ENCODE measurements around the gene KCNMA1. TPM values are rescaled to one million over a fixed set of nuclear protein-coding genes. Genes with fewer than 3 reads are reported as not detected.

KCNMA1 gene
- total and polyA plus RNA-seq, 10 of the 15 experiments (the other 5 are each of a cell fraction or from before 2014, with no cell fraction given) = 8.5 to 77.0 (median 21.3) TPM

GRCh38 chr10:77631241-77631640 lies 6.4 kb downstream of the KCNMA1 start (continued):
- TF ChIP-seq SRF (IDR thresholded peaks at IDR 0.05; ENCODE audit: low read depth in 2 of 2, low read length in 2 of 2) = no peak
- no peak for TF ChIP-seq BACH1 (IDR thresholded peaks at IDR 0.05; ENCODE audit: borderline replicate concordance)
- TF ChIP-seq MYB (IDR thresholded peaks at IDR 0.05; ENCODE audit: borderline replicate concordance, low read depth, low read length) = no peak
- no peak for TF ChIP-seq STAT1 (conservative IDR thresholded peaks at IDR 0.05)
- no peak for TF ChIP-seq PRDM15 (CRISPR knock-in tag; IDR thresholded peaks at IDR 0.05)

- RAD21 ChIA-PET (ENCODE audit: unreplicated experiment) = interaction anchor here (0.7 to 2.0 kb wide), 7 partner anchors 12 to 463 kb away, joined by 3 to 9 read pairs (median 5); no protein-coding TSS in a partner anchor
- TF ChIP-seq GATAD2B (conservative IDR thresholded peaks at IDR 0.05; ENCODE audit: low read depth) (no peak), ZBTB33 (IDR thresholded peaks at IDR 0.05) (no peak), KDM1A (IDR thresholded peaks at IDR 0.05; ENCODE audit: borderline replicate concordance) (no peak), CBX3 (IDR thresholded peaks at IDR 0.05; ENCODE audit: borderline replicate concordance, low read depth) (no peak), PAX5 (IDR thresholded peaks at IDR 0.05; ENCODE audit: borderline replicate concordance, low read depth, low read length) (no peak), STAT3 (IDR thresholded peaks at IDR 0.05; ENCODE audit: low read depth, low read length) (no peak)
- TF ChIP-seq, protein P1, sequence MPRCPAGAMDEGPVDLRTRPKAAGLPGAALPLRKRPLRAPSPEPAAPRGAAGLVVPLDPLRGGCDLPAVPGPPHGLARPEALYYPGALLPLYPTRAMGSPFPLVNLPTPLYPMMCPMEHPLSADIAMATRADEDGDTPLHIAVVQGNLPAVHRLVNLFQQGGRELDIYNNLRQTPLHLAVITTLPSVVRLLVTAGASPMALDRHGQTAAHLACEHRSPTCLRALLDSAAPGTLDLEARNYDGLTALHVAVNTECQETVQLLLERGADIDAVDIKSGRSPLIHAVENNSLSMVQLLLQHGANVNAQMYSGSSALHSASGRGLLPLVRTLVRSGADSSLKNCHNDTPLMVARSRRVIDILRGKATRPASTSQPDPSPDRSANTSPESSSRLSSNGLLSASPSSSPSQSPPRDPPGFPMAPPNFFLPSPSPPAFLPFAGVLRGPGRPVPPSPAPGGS (IDR thresholded peaks at IDR 0.05; ENCODE audit: borderline replicate concordance, insufficient read depth, low read depth, low read length, poor library complexity, severe bottlenecking) = no peak
- TF ChIP-seq, protein P2, sequence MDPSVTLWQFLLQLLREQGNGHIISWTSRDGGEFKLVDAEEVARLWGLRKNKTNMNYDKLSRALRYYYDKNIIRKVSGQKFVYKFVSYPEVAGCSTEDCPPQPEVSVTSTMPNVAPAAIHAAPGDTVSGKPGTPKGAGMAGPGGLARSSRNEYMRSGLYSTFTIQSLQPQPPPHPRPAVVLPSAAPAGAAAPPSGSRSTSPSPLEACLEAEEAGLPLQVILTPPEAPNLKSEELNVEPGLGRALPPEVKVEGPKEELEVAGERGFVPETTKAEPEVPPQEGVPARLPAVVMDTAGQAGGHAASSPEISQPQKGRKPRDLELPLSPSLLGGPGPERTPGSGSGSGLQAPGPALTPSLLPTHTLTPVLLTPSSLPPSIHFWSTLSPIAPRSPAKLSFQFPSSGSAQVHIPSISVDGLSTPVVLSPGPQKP (IDR thresholded peaks at IDR 0.05; ENCODE audit: low read depth, low read length) = no peak
Measured at GRCh38 chr10:77630507-77630848, 7.1 kb downstream of the KCNMA1 start.

More at GRCh38 chr10:77630507-77630848, 7.1 kb downstream of the KCNMA1 start:
- Histone ChIP-seq H3K4me3 (no peak overlapping the region), H3K79me2 (ENCODE audit: control insufficient read depth, insufficient read depth, low read length) (no peaks in the 10 kb centered on the region), H4K20me1 (ENCODE audit: control insufficient read depth, insufficient read depth) (no peaks in the 10 kb centered on the region), H3K36me3 (ENCODE audit: control insufficient read depth in 2 of 2, insufficient read depth in 2 of 2, low read length in 1 of 2) (no peaks in the 10 kb centered on the region; a peak in 1 of 4 replicates), H3K9me3 (replicated peaks; ENCODE audit: control insufficient read depth, insufficient read depth, low read length) (no peaks in the 10 kb centered on the region; the same call in 2 of the 3 replicates), H3K27me3 (replicated peaks in 1 of 2; ENCODE audit: control insufficient read depth in 2 of 2, insufficient read depth in 2 of 2, low read length in 1 of 2) (no peaks in the 10 kb centered on the region), H3K9ac (ENCODE audit: control insufficient read depth, insufficient read depth, low read length) (no peak overlapping the region), H2AFZ (ENCODE audit: control insufficient read depth, low read depth, low read length) (no peak overlapping the region), H3K4me1 (ENCODE audit: control insufficient read depth, insufficient read depth, low read length) (no peaks in the 10 kb centered on the region), H3K27ac (ENCODE audit: control insufficient read depth, insufficient read depth) (no peak overlapping the region), H3K4me2 (ENCODE audit: control insufficient read depth, insufficient read depth) (no peak overlapping the region)
- no TSS peak for BruUV-seq (replicated peaks)
- FAIRE-seq = no peak
- ChIA-PET SMC1A (ENCODE audit: uncharacterized antibody, unreplicated experiment) (interaction anchor here (1.3 to 2.3 kb wide), 5 partner anchors 11 to 238 kb away, joined by 3 to 13 read pairs (median 4); no protein-coding TSS in a partner anchor), POLR2A (interaction anchor here (0.6 to 1.2 kb wide), 2 partner anchors 8 to 134 kb away, joined by 3 read pairs; no protein-coding TSS in a partner anchor), CTCF (interaction anchor here (0.8 to 21.5 kb wide), 4 partner anchors 11 to 462 kb away, joined by 3 to 532 read pairs (median 7); no protein-coding TSS in a partner anchor)
- 21% methylated on average over 5 of the region's 5 CpGs for WGBS (ENCODE audit: insufficient coverage, insufficient replicate concordance, low lambda C conversion rate, missing lambda C conversion rate)
- in situ Hi-C loops (cut with MboI) = no loop called here
- no peak for DNase-seq (ENCODE audit: low read depth, low spot score)
- ATAC-seq = no peak
- intact Hi-C loops (cut with micrococcal nuclease; ENCODE audit: unreplicated experiment) = no loop called here
